Coronary artery (tissue), 2 donors: ENCODE results near the gene MAGI1.
A peak's percentile ranks its signal among the peaks of the same experiment; 100 is the strongest.

Experiments
- DNase-seq: peaks from one replicate; pipeline ENCODE4 v3.0.0-alpha.2; 2017; ENCODE audit warnings: low spot score
- H3K27ac ChIP-seq, 2 donors: fragments of 200-600 bp; sonication (generic); one replicate each; pipeline ENCODE4 v1.5.1; 2016 to 2019
- H3K4me3 ChIP-seq: fragments of 200-600 bp; sonication (generic); 2 replicates; pipeline ENCODE4 v1.5.1; 2016; ENCODE audit warnings: mild to moderate bottlenecking, moderate library complexity
- TF ChIP-seq, protein P1 (sequence below): fragments of 200-600 bp; sonication (generic); IDR thresholded peaks from one replicate; pipeline ENCODE4 v1.5.1; 2019; ENCODE audit warnings: antibody characterized with exemption

The MAGI1 gene

DNA sequence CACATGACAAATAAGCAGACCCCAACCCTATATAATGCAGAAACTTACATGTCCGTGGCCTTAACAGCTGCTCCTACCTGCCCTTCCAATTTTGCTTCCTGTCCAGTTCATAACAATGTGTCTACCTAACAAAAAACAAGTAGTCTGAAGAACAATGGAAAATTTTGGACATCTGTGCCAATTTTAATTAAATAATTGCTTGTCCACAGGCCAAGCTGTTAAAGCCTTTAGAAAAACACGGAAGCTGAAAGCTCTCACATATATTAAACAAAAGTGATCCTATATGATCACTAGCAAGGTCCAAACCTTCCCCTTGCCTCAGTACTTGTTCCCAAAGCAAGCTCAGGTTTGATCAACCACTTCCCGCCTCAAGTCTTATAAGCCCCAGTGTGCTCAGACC, 37.1 kb downstream of the MAGI1 start:
- H3K4me3 ChIP-seq, result no peak overlapping the region
- DNase-seq, result no peak
- TF ChIP-seq, protein P1, sequence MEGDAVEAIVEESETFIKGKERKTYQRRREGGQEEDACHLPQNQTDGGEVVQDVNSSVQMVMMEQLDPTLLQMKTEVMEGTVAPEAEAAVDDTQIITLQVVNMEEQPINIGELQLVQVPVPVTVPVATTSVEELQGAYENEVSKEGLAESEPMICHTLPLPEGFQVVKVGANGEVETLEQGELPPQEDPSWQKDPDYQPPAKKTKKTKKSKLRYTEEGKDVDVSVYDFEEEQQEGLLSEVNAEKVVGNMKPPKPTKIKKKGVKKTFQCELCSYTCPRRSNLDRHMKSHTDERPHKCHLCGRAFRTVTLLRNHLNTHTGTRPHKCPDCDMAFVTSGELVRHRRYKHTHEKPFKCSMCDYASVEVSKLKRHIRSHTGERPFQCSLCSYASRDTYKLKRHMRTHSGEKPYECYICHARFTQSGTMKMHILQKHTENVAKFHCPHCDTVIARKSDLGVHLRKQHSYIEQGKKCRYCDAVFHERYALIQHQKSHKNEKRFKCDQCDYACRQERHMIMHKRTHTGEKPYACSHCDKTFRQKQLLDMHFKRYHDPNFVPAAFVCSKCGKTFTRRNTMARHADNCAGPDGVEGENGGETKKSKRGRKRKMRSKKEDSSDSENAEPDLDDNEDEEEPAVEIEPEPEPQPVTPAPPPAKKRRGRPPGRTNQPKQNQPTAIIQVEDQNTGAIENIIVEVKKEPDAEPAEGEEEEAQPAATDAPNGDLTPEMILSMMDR, result no peak
- H3K27ac ChIP-seq, result no peak overlapping the region

DNA sequence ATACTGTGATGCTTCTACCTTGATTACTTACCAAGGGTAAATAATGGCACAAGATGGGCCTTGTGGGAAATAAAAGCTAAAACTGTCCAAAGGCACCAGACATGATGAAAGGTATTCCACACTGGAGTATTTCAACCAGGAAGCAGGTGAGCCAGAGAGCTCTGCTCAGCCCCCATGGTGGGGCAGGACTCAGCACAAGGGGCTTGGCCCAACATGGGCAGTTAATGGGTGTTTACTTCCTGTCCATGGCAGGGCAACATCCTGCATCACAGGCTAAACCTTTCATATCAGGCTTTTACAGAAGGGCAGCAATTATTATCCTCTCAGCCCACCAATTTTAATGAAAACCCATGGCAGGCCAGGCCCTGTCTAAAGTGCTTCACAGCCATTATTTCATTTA, 38.2 kb downstream of the MAGI1 start:
- TF ChIP-seq, protein P1, result no peak
- no peak for DNase-seq
- no peak overlapping the region for H3K4me3 ChIP-seq
- no peak overlapping the region for H3K27ac ChIP-seq

DNA sequence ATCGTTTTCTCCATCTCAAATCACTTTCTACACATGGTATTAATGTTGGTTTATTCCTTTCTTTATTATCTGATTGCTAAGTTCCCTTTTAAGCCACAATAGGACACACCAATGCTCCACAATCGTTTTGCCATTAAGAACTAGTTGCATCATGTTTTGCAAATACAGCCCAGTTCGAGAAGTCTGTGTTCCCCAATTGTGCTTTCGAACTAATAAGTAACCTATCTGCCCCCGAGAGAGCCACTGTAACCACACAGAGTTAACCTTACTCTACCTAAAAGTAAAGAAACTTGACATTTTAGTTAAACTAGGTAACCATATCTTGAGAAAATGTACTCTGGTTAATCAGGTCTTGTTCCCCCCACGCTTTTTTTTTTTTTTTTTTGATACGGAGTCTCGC, 39.1 kb downstream of the MAGI1 start:
- TF ChIP-seq, protein P1, result no peak
- H3K27ac ChIP-seq, result no peak overlapping the region
- H3K4me3 ChIP-seq, result no peak overlapping the region
- no peak for DNase-seq

DNA sequence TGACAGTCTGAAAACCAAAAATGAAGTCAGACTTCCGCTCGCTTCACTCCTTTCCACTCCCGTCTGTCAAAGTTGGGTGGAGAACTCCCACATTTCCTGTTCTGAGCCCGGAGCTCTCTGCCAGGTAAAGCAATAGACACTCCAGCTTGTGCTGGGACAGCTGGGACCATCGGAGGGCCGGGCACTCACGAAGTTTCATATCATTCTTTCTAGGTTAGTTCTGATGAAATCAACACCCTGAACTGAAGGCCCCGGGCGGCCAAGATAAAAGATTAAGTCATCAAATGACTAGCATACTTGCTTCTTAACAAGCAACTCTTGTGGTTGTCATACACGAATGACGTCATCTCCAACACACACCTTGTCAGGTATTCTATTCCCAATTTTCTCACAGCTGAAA, 42.1 kb downstream of the MAGI1 start:
- TF ChIP-seq, protein P1, result no peak
- no peak for DNase-seq
- Histone ChIP-seq H3K27ac (peak overlapping the region in 1 of 2 donors; percentile 42), H3K4me3 (peak overlapping the region; percentile 6)

DNA sequence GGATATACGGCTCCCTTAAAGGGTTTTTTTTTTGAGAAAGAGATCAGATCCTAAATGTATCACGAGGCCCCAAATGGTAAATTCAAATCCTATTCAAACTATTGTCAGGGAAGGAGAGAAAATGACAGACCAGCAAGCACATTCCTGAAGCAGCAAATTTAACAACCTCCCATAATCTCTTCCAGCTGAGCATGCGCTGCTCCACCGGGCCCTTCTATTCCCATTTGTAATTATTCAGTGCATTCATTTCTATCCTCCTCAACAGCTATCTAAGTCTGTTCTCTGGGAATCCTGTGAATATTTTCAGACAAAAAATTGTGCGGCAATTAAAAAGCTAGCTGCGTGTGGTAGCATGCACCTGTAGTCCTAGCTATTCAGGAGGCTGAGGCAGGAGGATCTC, 43.2 kb downstream of the MAGI1 start:
- TF ChIP-seq, protein P1, result no peak
- DNase-seq, result no peak
- H3K4me3 ChIP-seq, result no peak overlapping the region
- H3K27ac ChIP-seq, result no peak overlapping the region

DNA sequence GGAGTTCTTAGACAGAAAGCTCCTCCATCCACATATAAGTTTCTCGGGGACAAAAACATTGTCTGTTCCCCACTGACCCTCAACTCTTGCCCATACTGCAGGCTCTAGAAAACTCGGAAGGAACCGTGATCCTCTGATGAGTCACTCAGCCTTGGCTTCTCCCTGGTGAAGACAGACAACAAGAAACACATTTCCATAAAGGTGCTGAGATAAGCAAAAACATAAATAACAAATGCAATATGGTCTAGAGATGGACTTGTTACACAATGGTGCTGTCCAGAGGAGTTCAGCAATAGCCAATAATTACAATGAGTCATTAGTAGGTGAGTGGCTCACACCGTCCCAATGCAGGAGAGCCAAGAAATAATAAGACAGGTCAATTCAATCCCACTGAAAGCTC, 43.7 kb downstream of the MAGI1 start:
- Histone ChIP-seq H3K4me3 (no peak overlapping the region), H3K27ac (no peak overlapping the region)
- TF ChIP-seq, protein P1, result no peak
- no peak for DNase-seq

DNA sequence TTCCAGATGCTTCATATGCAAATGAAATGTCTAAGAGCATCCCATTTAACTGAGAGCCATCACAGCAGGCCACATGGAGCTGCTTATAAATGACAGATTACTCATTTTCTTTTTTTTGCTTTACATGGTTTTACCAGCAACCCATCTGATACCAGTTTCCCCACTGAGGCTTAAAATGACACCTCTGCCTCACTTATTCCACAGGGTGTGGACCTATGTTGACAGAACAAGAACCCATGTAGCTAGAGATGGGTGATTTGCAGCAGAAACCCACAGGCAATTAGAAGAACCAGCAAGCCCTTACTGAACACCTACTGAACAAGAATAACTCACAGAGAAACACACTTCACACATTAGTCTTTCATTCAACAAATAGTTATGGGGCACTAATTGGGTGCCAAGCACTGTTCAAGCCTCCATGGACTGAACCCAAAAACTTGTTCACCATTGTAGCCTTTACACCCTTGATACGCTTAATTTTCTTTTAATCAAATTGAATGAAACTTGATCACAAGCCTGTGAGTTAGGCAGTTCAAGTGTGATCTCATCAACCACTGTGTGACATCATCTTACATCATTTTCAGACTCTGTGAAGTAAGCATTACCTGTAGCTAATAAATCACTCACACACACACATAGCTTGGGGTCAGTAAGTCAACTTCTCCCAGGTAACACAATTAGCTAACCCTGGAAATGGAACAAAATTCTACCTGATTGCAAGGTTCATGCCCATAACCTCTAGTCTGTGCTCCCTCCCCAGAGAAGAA, 45.4 kb downstream of the MAGI1 start:
- H3K4me3 ChIP-seq, result no peak overlapping the region
- TF ChIP-seq, protein P1, result no peak
- DNase-seq, result no peak
- H3K27ac ChIP-seq, result no peak overlapping the region
